Breast epithelium (tissue), 4 donors: ENCODE results near the gene PKD2L1. TPM values are rescaled to one million over a fixed set of nuclear protein-coding genes. Genes with fewer than 3 reads are reported as not detected.

ENCODE experiments used
- DNase-seq, 2 donors: peaks; one replicate each; pipeline ENCODE4 v3.0.0-alpha.2; 2019; ENCODE audit warnings: low spot score in 2 of 2
- H3K27ac ChIP-seq, 2 donors: fragments of 200-600 bp; sonication (generic) in 1 of 2; one replicate each; pipeline ENCODE4 v1.5.1; 2016 to 2019; ENCODE audit warnings: mild to moderate bottlenecking in 1 of 2
- H3K27me3 ChIP-seq, 2 donors: fragments of 200-600 bp; sonication (generic) in 1 of 2; one replicate each; pipeline versions ENCODE4 v1.5.1 to v1.6.0; 2017 to 2019; ENCODE audit warnings: control low read depth in 1 of 2, mild to moderate bottlenecking in 1 of 2
- H3K36me3 ChIP-seq: fragments of 200-600 bp; one replicate; pipeline ENCODE4 v1.5.1; 2019
- H3K4me1 ChIP-seq, 2 donors: fragments of 200-600 bp; sonication (generic); one replicate each; pipeline ENCODE4 v1.5.1; 2016 to 2019; ENCODE audit warnings: control low read depth in 1 of 2
- H3K4me3 ChIP-seq, 3 donors: fragments of 200-600 bp; sonication (generic); 1 replicate in 2 of 3; 2 replicates in 1 of 3; pipeline ENCODE4 v1.5.1; 2016 to 2019; ENCODE audit warnings: mild to moderate bottlenecking in 3 of 3, moderate library complexity in 2 of 3
- H3K9me3 ChIP-seq, 2 donors: fragments of 200-600 bp; sonication (generic) in 1 of 2; one replicate each; pipeline ENCODE4 v1.5.1; 2016 to 2019; ENCODE audit warnings: control low read depth in 1 of 2
- POLR2A ChIP-seq: fragments of 450-650 bp; IDR thresholded peaks from one replicate; pipeline ENCODE4 v1.6.1; 2016; ENCODE audit warnings: antibody characterized with exemption, mild to moderate bottlenecking, moderate library complexity
- POLR2AphosphoS5 ChIP-seq, 3 donors: sonication (generic); formaldehyde crosslinking; IDR thresholded peaks; one replicate each; pipeline ENCODE4 v1.6.1; 2017; ENCODE audit warnings: antibody characterized with exemption in 3 of 3
- intact Hi-C: fragments of 100-400 bp; cut with DNase I; formaldehyde crosslinking; loops from one replicate; pipeline ENCODE4 v1.15.1; 2023; ENCODE audit warnings: low total_unique reads
- total RNA-seq, 3 donors: library from RNA; depleted of rRNA; stranded (reverse); fragments of >200 nt; gene quantifications; one replicate each; pipeline ENCODE4 v1.1.0, GENCODE V29; 2016
- TF ChIP-seq, protein P1 (sequence below), 3 donors: fragments of 450-650 bp; IDR thresholded peaks; one replicate each; pipeline ENCODE4 v1.5.1; 2016 to 2017; ENCODE audit warnings: antibody characterized with exemption in 3 of 3, mild to moderate bottlenecking in 3 of 3, moderate library complexity in 3 of 3

The PKD2L1 gene
- total RNA-seq, 3 donors from 2014 or later = 0.32 to 1.5 TPM; not detected in 1

DNA sequence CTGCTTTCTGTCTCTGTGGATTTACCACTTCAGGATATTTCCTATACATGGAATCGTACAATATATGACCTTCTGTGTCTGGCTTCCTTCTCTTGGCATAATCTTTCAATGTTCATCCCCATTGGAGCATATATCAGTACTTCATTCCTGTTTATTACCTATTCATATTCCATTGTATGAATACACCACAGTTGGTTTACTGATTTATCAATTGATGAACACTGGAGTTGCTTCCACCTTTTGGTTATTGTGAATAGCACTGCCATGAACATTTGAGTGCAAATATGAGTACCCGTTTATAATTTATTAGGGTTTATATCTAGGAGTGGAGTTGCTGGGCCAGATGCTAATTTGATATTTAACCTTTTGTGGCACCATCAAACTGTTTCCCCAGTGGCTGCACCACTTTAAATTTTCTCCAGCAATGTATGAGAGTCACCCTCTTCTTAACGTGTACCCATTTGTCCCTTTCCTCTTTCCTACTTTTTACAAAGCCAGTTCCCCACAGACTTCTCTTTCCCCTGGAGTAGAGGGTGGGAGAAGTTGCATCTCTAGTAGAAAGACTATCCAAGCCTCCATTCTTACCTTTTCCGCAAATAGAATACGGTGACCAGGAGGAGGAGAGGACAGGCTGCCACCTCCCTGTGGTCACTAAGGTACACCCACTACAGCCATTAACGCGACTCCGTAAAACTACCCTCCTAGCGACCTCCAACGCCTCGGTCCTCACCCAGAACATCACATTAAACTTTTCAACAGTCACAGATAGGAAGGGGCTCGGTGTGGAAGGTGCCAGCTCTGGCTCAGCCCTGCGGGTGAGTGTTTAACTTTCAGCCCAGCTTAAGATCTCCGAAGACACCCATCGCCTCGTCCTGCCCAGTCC lies 42.6 kb upstream of the PKD2L1 start:
- H3K36me3 ChIP-seq = no peaks in the 10 kb centered on the region
- intact Hi-C loops = no loop called here

DNA sequence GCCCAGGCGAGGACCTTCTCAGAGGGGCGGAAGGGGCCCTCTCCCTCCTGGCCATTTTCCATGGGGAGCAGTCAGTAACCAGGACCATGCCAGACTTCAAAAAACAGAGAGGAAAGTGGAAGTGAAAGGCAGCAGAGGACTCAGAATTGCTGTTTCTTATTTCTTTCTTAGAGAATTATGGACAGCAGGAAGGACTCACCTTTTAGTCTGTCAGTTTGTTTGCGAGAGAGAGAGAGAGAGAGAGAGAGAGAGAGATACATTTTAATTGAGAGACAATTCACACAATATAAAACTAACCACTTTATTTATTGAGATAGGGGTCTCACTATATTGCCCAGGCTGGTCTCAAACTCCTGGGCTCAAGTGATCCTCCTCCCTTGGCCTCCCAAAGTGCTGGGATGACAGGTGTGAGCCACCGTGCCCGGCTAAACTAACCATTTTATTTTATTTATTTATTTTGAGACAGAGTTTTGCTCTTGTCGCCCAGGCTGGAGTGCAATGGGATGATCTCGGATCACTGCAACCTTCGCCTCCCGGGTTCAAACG lies 41.5 kb upstream of the PKD2L1 start:
- intact Hi-C loops = no loop called here
- Histone ChIP-seq H3K4me3 (peak overlapping the region in 2 of 3 donors; percentile 3 to 38), H3K36me3 (no peaks in the 10 kb centered on the region), H3K9me3 (no peaks in the 10 kb centered on the region), H3K27me3 (no peaks in the 10 kb centered on the region), H3K27ac (peak overlapping the region; percentile 97), H3K4me1 (peaks cover 12 to 27% of the 10 kb centered on the region in 2 donors)
- TF ChIP-seq POLR2A (no peak), POLR2AphosphoS5 (IDR thresholded peaks at IDR 0.05) (no peak)
- TF ChIP-seq, protein P1, sequence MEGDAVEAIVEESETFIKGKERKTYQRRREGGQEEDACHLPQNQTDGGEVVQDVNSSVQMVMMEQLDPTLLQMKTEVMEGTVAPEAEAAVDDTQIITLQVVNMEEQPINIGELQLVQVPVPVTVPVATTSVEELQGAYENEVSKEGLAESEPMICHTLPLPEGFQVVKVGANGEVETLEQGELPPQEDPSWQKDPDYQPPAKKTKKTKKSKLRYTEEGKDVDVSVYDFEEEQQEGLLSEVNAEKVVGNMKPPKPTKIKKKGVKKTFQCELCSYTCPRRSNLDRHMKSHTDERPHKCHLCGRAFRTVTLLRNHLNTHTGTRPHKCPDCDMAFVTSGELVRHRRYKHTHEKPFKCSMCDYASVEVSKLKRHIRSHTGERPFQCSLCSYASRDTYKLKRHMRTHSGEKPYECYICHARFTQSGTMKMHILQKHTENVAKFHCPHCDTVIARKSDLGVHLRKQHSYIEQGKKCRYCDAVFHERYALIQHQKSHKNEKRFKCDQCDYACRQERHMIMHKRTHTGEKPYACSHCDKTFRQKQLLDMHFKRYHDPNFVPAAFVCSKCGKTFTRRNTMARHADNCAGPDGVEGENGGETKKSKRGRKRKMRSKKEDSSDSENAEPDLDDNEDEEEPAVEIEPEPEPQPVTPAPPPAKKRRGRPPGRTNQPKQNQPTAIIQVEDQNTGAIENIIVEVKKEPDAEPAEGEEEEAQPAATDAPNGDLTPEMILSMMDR (IDR thresholded peaks at IDR 0.05) = no peak
- no peak for DNase-seq

More for the DNA sequence above, 42.6 kb upstream of the PKD2L1 start:
- Histone ChIP-seq H3K27ac (peak overlapping the region; percentile 97), H3K4me3 (peak overlapping the region; percentile 58 to 75 (median 69)), H3K4me1 (peaks cover 12 to 27% of the 10 kb centered on the region in 2 donors), H3K27me3 (no peaks in the 10 kb centered on the region), H3K9me3 (no peaks in the 10 kb centered on the region)
- no peak for DNase-seq
- TF ChIP-seq POLR2AphosphoS5 (IDR thresholded peaks at IDR 0.05) = no peak
- TF ChIP-seq, protein P1 (IDR thresholded peaks at IDR 0.05) = no peak
- TF ChIP-seq POLR2A = no peak

GRCh38 chr10:100370714-100371481 lies 40.9 kb upstream of the PKD2L1 start:
- H3K4me1 ChIP-seq = peaks cover 12 to 27% of the 10 kb centered on the region in 2 donors
- no peaks in the 10 kb centered on the region for H3K27me3 ChIP-seq
- TF ChIP-seq POLR2AphosphoS5 (IDR thresholded peaks at IDR 0.05) = peak; percentile 33 to 63 (median 42)
- TF ChIP-seq, protein P1 (IDR thresholded peaks at IDR 0.05) = no peak
- peak; percentile 90 to 94 for DNase-seq
- peak overlapping the region; percentile 97 for H3K27ac ChIP-seq
- no peaks in the 10 kb centered on the region for H3K9me3 ChIP-seq
- peak overlapping the region in 2 of 3 donors; percentile 3 to 38 for H3K4me3 ChIP-seq
- intact Hi-C loops = no loop called here
- H3K36me3 ChIP-seq = no peaks in the 10 kb centered on the region

DNA sequence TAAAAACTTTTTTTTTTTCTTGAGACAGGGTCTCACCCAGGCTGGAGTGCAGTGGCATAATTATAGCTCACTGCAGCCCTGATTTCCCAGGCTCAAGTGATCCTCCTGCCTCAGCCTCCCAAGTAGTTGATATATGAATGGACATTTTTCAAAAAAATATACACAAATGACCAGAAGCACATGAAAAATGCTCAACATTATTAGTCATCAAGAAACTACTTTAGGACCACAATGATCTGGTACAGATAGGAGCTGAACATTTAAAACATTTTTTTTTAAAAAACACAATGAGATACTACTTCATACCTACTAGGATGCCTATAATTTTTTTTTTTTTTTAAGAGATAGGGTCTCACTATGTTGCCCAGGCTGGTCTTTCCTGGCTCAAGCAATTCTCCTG lies 38.7 kb upstream of the PKD2L1 start:
- no peak overlapping the region for H3K4me3 ChIP-seq
- no peak overlapping the region for H3K27ac ChIP-seq

More for the DNA sequence above, 38.7 kb upstream of the PKD2L1 start:
- no peak for DNase-seq
- peaks cover 12 to 27% of the 10 kb centered on the region in 2 donors for H3K4me1 ChIP-seq
- no peaks in the 10 kb centered on the region for H3K27me3 ChIP-seq
- TF ChIP-seq, protein P1 (IDR thresholded peaks at IDR 0.05) = no peak
- TF ChIP-seq POLR2A (no peak), POLR2AphosphoS5 (IDR thresholded peaks at IDR 0.05) (no peak)
- H3K9me3 ChIP-seq = no peaks in the 10 kb centered on the region
- no peaks in the 10 kb centered on the region for H3K36me3 ChIP-seq
- intact Hi-C loops = no loop called here
